ENCODE data around the gene GTPBP3. TPM values are rescaled to one million over a fixed set of nuclear protein-coding genes. Genes with fewer than 3 reads are reported as not detected.
A peak's percentile ranks its signal among the peaks of the same experiment; 100 is the strongest.
"Not testable (repeated sequence)": the region's sequence is repeated elsewhere in the genome, so short reads cannot be mapped to it uniquely, and the experiment has no call there.

The GTPBP3 gene, protein sequence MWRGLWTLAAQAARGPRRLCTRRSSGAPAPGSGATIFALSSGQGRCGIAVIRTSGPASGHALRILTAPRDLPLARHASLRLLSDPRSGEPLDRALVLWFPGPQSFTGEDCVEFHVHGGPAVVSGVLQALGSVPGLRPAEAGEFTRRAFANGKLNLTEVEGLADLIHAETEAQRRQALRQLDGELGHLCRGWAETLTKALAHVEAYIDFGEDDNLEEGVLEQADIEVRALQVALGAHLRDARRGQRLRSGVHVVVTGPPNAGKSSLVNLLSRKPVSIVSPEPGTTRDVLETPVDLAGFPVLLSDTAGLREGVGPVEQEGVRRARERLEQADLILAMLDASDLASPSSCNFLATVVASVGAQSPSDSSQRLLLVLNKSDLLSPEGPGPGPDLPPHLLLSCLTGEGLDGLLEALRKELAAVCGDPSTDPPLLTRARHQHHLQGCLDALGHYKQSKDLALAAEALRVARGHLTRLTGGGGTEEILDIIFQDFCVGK
- 12.3 and 14.1 TPM in 2 replicates for total RNA-seq

DNA sequence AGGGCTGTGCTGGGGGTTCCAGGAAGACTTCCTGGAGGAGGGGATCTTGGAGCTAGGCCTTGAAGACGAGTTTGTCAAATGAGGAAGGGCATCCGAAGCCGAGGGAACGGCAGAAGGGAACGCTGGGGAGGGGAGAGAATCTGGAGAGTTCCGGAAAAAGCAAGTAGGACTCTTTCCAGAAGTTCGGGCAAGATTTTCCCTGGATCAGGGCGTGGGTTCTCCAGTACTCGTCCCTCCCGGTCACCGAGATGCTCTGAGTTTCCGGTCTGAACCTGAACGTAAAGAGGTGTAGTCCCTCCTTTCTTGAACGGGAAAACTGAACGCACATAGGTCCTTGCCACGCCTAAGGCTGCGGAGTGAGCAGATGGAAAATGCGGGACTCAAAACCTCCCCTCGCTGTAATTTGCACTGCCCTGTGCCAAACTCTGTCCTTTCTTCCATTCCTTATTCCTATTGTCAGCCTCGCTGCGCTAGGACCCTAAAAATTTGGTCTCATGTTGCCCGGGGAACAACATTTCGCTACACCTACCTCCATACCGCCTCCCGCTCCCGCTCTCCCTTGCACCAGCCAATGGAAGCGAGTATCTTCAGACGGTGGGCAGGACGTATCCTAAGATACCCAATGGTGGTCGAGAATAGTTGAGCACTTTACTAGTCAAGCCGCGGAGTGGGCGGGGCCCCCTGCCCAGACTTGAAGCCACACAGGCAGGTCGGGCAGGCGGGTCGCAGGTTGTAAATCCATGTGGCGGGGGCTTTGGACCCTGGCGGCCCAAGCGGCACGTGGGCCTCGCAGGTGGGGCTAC, at the start of gene GTPBP3:
Gene GTPBP3 (plus strand): TSS at position 682 of the 803 bp plus-strand sequence. CDS start 59 bp downstream, at position 741.
- peak; percentile 99 for DNase-seq

- peak; percentile 92 for DNase-seq
These were observed 47.9 kb upstream of the GTPBP3 start for GRCh38 chr19:17289489-17289888.

- DNase-seq: peak; percentile 92
These were observed 44.9 kb upstream of the GTPBP3 start for GRCh38 chr19:17292301-17293074.

DNA sequence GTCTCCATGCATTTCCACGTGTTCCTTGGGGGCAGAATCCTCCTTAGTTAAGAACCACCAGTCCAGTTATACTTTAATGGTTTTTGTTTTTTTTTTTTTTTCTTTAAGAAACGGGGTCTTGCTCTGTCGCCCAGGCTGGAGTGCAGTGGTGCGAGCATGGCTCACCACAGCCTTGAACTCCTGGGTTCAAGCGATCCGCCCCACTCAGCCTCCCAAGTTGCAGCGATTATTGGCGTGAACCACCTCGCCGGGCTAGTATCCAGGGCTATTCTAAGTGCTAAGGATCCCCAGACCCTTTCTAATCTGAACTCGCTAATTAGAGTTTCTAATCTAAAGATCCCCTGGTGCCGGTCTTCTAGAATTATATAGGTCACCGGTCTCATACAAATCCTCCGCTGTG, 43.7 kb upstream of the GTPBP3 start:
- DNase-seq: no peak

GRCh38 chr19:17294051-17294891, 43.1 kb upstream of the GTPBP3 start:
- DNase-seq: peak; percentile 44

DNA sequence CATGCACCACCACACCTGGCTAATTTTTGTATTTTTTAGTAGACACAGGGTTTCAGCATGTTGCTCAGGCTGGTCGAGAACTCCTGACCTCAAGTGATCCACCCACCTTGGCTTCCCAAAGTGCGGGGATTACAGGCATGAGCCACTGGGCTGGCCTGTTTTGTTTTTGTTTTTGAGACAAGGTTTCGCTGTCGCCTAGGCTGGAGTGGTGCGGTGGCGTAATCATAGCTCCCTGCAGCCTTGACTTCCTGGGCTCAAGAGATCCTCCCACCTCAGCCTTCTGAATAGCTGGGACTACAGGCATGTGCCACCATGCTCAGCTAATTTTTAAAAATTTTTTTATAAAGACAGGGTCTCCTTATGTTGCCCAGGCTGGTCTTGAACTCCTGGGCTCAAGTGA, 41.8 kb upstream of the GTPBP3 start:
- not testable (repeated sequence) for DNase-seq

GRCh38 chr19:17296273-17296672, 41.1 kb upstream of the GTPBP3 start:
- peak; percentile 78 for DNase-seq

DNA sequence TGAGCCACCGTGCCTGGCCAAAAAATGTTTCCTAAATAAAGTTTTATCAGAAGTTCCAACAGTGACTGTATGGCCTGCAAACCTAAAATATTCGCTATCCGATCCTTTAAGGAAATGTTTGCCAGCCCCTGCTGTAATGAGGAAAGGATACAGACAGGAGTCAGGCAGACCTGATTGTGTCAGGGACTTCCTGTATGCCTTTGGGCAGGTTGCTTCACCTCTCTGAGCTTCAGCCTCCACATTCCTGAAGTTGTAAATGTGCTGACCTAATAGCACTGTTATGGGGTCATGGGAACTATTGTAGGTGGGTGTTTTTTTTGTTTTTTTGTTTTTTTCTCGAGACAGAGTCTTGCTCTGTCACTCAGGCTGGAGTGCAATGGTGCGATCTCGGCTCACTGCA, 40.4 kb upstream of the GTPBP3 start:
- no peak for DNase-seq

DNA sequence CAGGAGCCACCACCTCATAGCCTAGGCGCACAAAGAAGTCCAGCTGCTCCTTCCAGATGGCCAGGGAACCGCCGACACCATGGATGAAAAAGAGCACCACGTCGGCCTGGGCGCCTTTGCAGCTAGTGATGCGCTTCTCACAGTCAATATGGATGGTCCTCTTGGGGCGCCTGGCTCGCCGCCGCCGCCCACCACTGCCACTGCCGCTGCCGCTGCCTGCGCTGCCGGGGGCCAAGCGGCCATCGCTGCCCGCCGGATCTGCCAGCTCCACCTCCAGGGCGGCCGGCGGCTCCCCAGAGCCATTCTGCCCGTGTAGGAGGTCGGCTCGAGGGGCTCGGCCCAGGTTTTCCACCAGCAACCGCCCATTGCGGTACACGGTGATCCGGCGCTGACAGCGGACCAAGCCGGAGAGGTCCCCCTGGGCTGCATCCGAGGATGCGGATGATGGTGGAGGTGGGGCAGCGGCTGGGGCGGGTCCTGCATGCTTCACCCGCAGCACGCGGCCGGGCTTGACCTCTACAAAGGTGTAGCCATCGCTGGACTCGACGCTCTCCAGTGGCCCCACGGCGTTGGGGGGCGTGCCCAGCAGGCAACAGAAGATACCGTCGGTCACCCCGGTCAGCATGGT, 36.2 kb upstream of the GTPBP3 start:
- no peak for DNase-seq

GRCh38 chr19:17302391-17303166, 34.8 kb upstream of the GTPBP3 start:
- no peak for DNase-seq

- peak; percentile 98 for DNase-seq
These were observed 34.0 kb upstream of the GTPBP3 start, which contains the start of gene ABHD8 for GRCh38 chr19:17303167-17303939. Gene ABHD8 (minus strand): TSS chr19:17303425. CDS start chr19:17301616, 1,809 bp downstream.

GRCh38 chr19:17303940-17304267, 33.4 kb upstream of the GTPBP3 start:
- DNase-seq: no peak

GRCh38 chr19:17304386-17305215, 32.8 kb upstream of the GTPBP3 start:
- DNase-seq: no peak

DNA sequence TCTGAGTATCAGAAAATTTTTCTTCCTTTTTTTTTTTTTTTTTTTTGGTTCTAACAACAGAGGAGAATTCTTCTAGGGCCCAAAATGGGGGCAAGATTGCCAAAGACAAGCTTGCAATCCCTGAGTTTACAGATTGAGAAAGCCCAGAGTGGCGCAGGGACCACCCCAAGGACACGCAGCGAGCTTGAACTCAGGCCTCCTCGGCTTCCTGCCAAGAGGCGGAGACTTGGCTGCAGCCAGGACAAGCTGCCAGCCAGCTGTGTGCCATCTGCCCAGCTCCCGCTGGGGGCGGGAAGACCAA, 32.2 kb upstream of the GTPBP3 start:
- DNase-seq: no peak

GRCh38 chr19:17305517-17306284, 31.7 kb upstream of the GTPBP3 start, which contains the start of gene MRPL34:
Gene MRPL34 (plus strand): TSS chr19:17305872. CDS start chr19:17305893, 21 bp downstream.
- DNase-seq: peak; percentile 99

- DNase-seq: no peak
These were observed 31.1 kb upstream of the GTPBP3 start for GRCh38 chr19:17306285-17306714.

GRCh38 chr19:17307876-17308377, 29.4 kb upstream of the GTPBP3 start:
- no peak for DNase-seq
